ENCODE results near the gene MISFA.

- TF ChIP-seq CTCF (IDR thresholded peaks at IDR 0.05) (no peak), POLR2AphosphoS5 (IDR thresholded peaks at IDR 0.05) (no peak), POLR2A (IDR thresholded peaks at IDR 0.05) (no peak)
Observed at GRCh38 chr11:18608376-18608775, 8.8 kb downstream of the MISFA start.

Data from upper lobe of left lung (tissue), 4 donors.